H1 (cell line): ENCODE measurements around the gene GALNTL6. TPM values are rescaled to one million over a fixed set of nuclear protein-coding genes. Genes with fewer than 3 reads are reported as not detected.

Experiments used
- CTCF ChIA-PET: fragments of 300-600 bp; sonication (Branson Sonifier 250); formaldehyde crosslinking; loops from one replicate; lab custom pipeline; 2021; ENCODE audit not compliant: partially characterized antibody; lab: Charles Lee
- POLR2A ChIA-PET: fragments of 300-600 bp; sonication (Branson Sonifier 250); formaldehyde crosslinking; loops from one replicate; lab custom pipeline; 2021; ENCODE audit warnings: inconsistent platforms; ENCODE audit not compliant: partially characterized antibody; lab: Charles Lee
- DNase-seq, 2 experiments: peaks; one replicate each; pipeline versions ENCODE4 v3.0.0 to v3.0.0-alpha.2; 2010 to 2022; ENCODE audit warnings: low spot score in 2 of 2, low read depth in 1 of 2, mixed read lengths in 1 of 2
- FAIRE-seq: peaks from 2 replicates; lab custom pipeline; 2011; peaks lifted over from hg19 to GRCh38; lab: Jason Lieb, UNC
- H2AFZ ChIP-seq: 2 replicates; pipeline ENCODE4 v1.8.1; 2012; ENCODE audit warnings: low read length, inconsistent platforms
- H2AK5ac ChIP-seq: 2 replicates; pipeline ENCODE4 v1.6.1; 2013; ENCODE audit warnings: low read depth, low read length
- H2BK120ac ChIP-seq: replicated peaks from 2 replicates; pipeline ENCODE3; 2013; ENCODE audit warnings: low read depth, low read length, inconsistent platforms
- H2BK12ac ChIP-seq: 2 replicates; pipeline ENCODE4 v1.6.1; 2013; ENCODE audit warnings: low read depth, low read length
- H2BK15ac ChIP-seq: 2 replicates; pipeline ENCODE4 v1.6.1; 2013; ENCODE audit warnings: low read length
- H2BK20ac ChIP-seq: 2 replicates; pipeline ENCODE4 v1.6.1; 2013; ENCODE audit warnings: low read length
- H2BK5ac ChIP-seq: 2 replicates; pipeline ENCODE4 v1.6.1; 2013; ENCODE audit warnings: low read depth, low read length
- H3K14ac ChIP-seq: 2 replicates; pipeline ENCODE4 v1.6.1; 2013; ENCODE audit warnings: inconsistent platforms; ENCODE audit not compliant: insufficient read length
- H3K18ac ChIP-seq: 2 replicates; pipeline ENCODE4 v1.6.1; 2013; ENCODE audit warnings: low read length; ENCODE audit errors: extremely low read depth
- H3K23ac ChIP-seq: 2 replicates; pipeline ENCODE4 v1.6.1; 2013; ENCODE audit warnings: inconsistent platforms; ENCODE audit not compliant: insufficient read length
- H3K23me2 ChIP-seq: 2 replicates; pipeline ENCODE4 v1.6.1; 2013; ENCODE audit warnings: low read depth, low read length
- H3K27ac ChIP-seq: 2 replicates; pipeline ENCODE4 v1.6.1; 2011; ENCODE audit warnings: low read depth, low read length, inconsistent platforms
- H3K27me3 ChIP-seq, 4 experiments: replicated peaks in 1 of 4; 1 replicate in 1 of 4; 2 replicates in 3 of 4; pipeline versions ENCODE4 v1.6.1 to v1.8.1; 2011 to 2013; ENCODE audit warnings: low read length in 3 of 4, mild to moderate bottlenecking in 3 of 4, inconsistent platforms in 2 of 4, mixed read lengths in 2 of 4, moderate library complexity in 1 of 4; ENCODE audit not compliant: control insufficient read depth in 3 of 4, insufficient read depth in 3 of 4; ENCODE audit errors: extremely low read depth in 1 of 4
- H3K36me3 ChIP-seq, 4 experiments: 2 replicates each; pipeline versions ENCODE4 v1.6.1 to v1.8.1; 2011 to 2013; ENCODE audit warnings: mild to moderate bottlenecking in 4 of 4, low read length in 3 of 4, moderate library complexity in 2 of 4, control low read depth in 1 of 4, inconsistent platforms in 1 of 4; ENCODE audit not compliant: insufficient read depth in 4 of 4, control insufficient read depth in 2 of 4
- H3K4ac ChIP-seq: replicated peaks from 2 replicates; pipeline ENCODE3; 2013; ENCODE audit warnings: low read length, low read depth, mixed read lengths, inconsistent platforms; ENCODE audit not compliant: insufficient read length
- H3K4me1 ChIP-seq, 4 experiments: replicated peaks in 1 of 4; 1 replicate in 1 of 4; 2 replicates in 3 of 4; pipeline versions ENCODE4 v1.6.1 to v1.8.1; 2011 to 2013; ENCODE audit warnings: low read length in 3 of 4, inconsistent platforms in 2 of 4, mixed read lengths in 1 of 4; ENCODE audit not compliant: insufficient read depth in 4 of 4, control insufficient read depth in 3 of 4
- H3K4me2 ChIP-seq, 2 experiments: 2 replicates each; pipeline versions ENCODE4 v1.6.1 to v1.8.1; 2011 to 2013; ENCODE audit warnings: low read depth in 2 of 2, low read length in 2 of 2, control low read depth in 1 of 2, inconsistent platforms in 1 of 2, mild to moderate bottlenecking in 1 of 2; ENCODE audit not compliant: insufficient read depth in 1 of 2
- H3K4me3 ChIP-seq, 4 experiments: fragments of 200-600, 300-600 bp in 1 of 4; sonication (generic), shearing (Covaris generic), sonication (Bioruptor Twin) in 1 of 4; 2 replicates each; pipeline versions ENCODE4 v1.5.1 to v1.8.1; 2011 to 2016; ENCODE audit warnings: low read length in 4 of 4, low read depth in 3 of 4, control low read depth in 2 of 4, inconsistent platforms in 2 of 4, mild to moderate bottlenecking in 2 of 4, mixed read lengths in 1 of 4, moderate library complexity in 1 of 4; ENCODE audit not compliant: insufficient read depth in 2 of 4; ENCODE audit errors: extremely low read depth in 1 of 4
- H3K56ac ChIP-seq: replicated peaks from 2 replicates; pipeline ENCODE3; 2013; ENCODE audit warnings: low read depth, mild to moderate bottlenecking, mixed read lengths, low read length, inconsistent platforms; ENCODE audit not compliant: insufficient read length
- H3K79me1 ChIP-seq: 2 replicates; pipeline ENCODE4 v1.6.1; 2013; ENCODE audit warnings: low read depth, low read length, control low read depth
- H3K79me2 ChIP-seq, 2 experiments: 2 replicates each; pipeline versions ENCODE4 v1.6.1 to v1.8.1; 2012 to 2013; ENCODE audit warnings: low read length in 2 of 2, mild to moderate bottlenecking in 2 of 2, inconsistent platforms in 1 of 2; ENCODE audit not compliant: insufficient read depth in 2 of 2, control insufficient read depth in 1 of 2
- H3K9ac ChIP-seq, 4 experiments: replicated peaks in 1 of 4; 1 replicate in 1 of 4; 2 replicates in 3 of 4; pipeline versions ENCODE4 v1.6.1 to v1.8.1; 2011 to 2013; ENCODE audit warnings: low read depth in 3 of 4, low read length in 3 of 4, control low read depth in 2 of 4, mild to moderate bottlenecking in 2 of 4, moderate library complexity in 2 of 4, inconsistent platforms in 1 of 4; ENCODE audit errors: extremely low read depth in 1 of 4
- H3K9me3 ChIP-seq, 2 experiments: 2 replicates each; pipeline versions ENCODE4 v1.6.1 to v1.8.1; 2012 to 2013; ENCODE audit warnings: mild to moderate bottlenecking in 2 of 2, moderate library complexity in 2 of 2, control low read depth in 1 of 2, inconsistent platforms in 1 of 2, low read depth in 1 of 2, low read length in 1 of 2, mixed read lengths in 1 of 2; ENCODE audit not compliant: insufficient read depth in 2 of 2
- H4K20me1 ChIP-seq, 2 experiments: replicated peaks in 1 of 2; 2 replicates each; pipeline versions ENCODE3 to v1.8.1; 2011 to 2013; ENCODE audit warnings: inconsistent platforms in 2 of 2, low read length in 2 of 2, mild to moderate bottlenecking in 1 of 2; ENCODE audit not compliant: insufficient read depth in 2 of 2, control insufficient read depth in 1 of 2
- H4K5ac ChIP-seq: 2 replicates; pipeline ENCODE4 v1.6.1; 2013; ENCODE audit warnings: low read length, low read depth, mixed read lengths, inconsistent platforms; ENCODE audit not compliant: insufficient read length
- H4K8ac ChIP-seq: 2 replicates; pipeline ENCODE4 v1.8.0; 2013; ENCODE audit warnings: mild to moderate bottlenecking, moderate library complexity, low read length, inconsistent platforms; ENCODE audit not compliant: insufficient read depth; ENCODE audit errors: extremely low read depth
- H4K91ac ChIP-seq: replicated peaks from 2 replicates; pipeline ENCODE3; 2013; ENCODE audit warnings: low read length, mixed read lengths, inconsistent platforms; ENCODE audit not compliant: insufficient read length
- BACH1 ChIP-seq: IDR thresholded peaks from 2 replicates; pipeline ENCODE4 v1.6.1; 2012; ENCODE audit warnings: low read length, improper control_type of control experiment
- CHD2 ChIP-seq: IDR thresholded peaks from 2 replicates; pipeline ENCODE4 v1.6.1; 2012; ENCODE audit warnings: low read length, improper control_type of control experiment
- EZH2 ChIP-seq: fragments of 200-600 bp; sonication (generic); IDR thresholded peaks from 2 replicates; pipeline ENCODE4 v1.7.1; 2012; ENCODE audit warnings: low read depth, mild to moderate bottlenecking, moderate library complexity, low read length, inconsistent platforms; ENCODE audit not compliant: severe bottlenecking
- FOSL1 ChIP-seq: IDR thresholded peaks from 2 replicates; pipeline ENCODE4 v1.6.1; 2011; ENCODE audit warnings: mild to moderate bottlenecking, low read depth, low read length, moderate library complexity; ENCODE audit not compliant: insufficient read depth
- HDAC6 ChIP-seq: IDR thresholded peaks from one replicate; pipeline ENCODE4 v1.7.1; 2012; ENCODE audit warnings: low read depth, mild to moderate bottlenecking, inconsistent platforms, low read length, moderate library complexity
- JUND ChIP-seq: IDR thresholded peaks from 2 replicates; pipeline ENCODE4 v1.6.1; 2011; ENCODE audit warnings: mild to moderate bottlenecking, improper control_type of control experiment, low read length
- POLR2A ChIP-seq, 2 experiments: IDR thresholded peaks; 1 replicate in 1 of 2; 2 replicates in 1 of 2; pipeline ENCODE4 v1.6.1; 2011; ENCODE audit warnings: low read depth in 2 of 2, low read length in 2 of 2, mild to moderate bottlenecking in 2 of 2; ENCODE audit errors: control extremely low read depth in 1 of 2
- RBBP5 ChIP-seq: IDR thresholded peaks from 2 replicates; pipeline ENCODE4 v1.7.1; 2012; ENCODE audit warnings: low read depth, mild to moderate bottlenecking, inconsistent platforms, low read length, moderate library complexity, borderline replicate concordance
- RNF2 ChIP-seq: fragments of 200-900, 300-1000 bp; sonication (generic); IDR thresholded peaks from 2 replicates; pipeline ENCODE4 v1.7.1; 2016; ENCODE audit warnings: borderline replicate concordance, low read depth, mild to moderate bottlenecking, antibody characterized with exemption, low read length; ENCODE audit not compliant: poor library complexity, severe bottlenecking; ENCODE audit errors: missing control alignments
- SIRT6 ChIP-seq: IDR thresholded peaks from one replicate; pipeline ENCODE4 v1.7.1; 2012; ENCODE audit warnings: low read length, inconsistent platforms
- SP1 ChIP-seq: IDR thresholded peaks from 2 replicates; pipeline ENCODE4 v1.6.1; 2011; ENCODE audit warnings: low read depth, low read length
- TBP ChIP-seq: IDR thresholded peaks from 2 replicates; pipeline ENCODE4 v1.6.1; 2011; ENCODE audit warnings: low read depth, low read length, improper control_type of control experiment
- WGBS, 2 experiments: shearing (Covaris generic) in 1 of 2; methylation state at CpG; one replicate each; pipeline versions ENCODE4 v1.1.6 to v1.1.7; 2013 to 2015; ENCODE audit warnings: low lambda C conversion rate in 2 of 2, mixed read lengths in 2 of 2, inconsistent platforms in 1 of 2, low coverage in 1 of 2, missing lambda C conversion rate in 1 of 2; ENCODE audit not compliant: insufficient replicate concordance in 2 of 2, insufficient coverage in 1 of 2, insufficient read length in 1 of 2; ENCODE audit errors: extremely low coverage in 1 of 2, missing lambda C conversion rate in 1 of 2; 5-methylcytosine and 5-hydroxymethylcytosine counted together
- polyA plus RNA-seq, 7 experiments: library from polyadenylated mRNA; depleted of rRNA in 3 of 7; stranded (reverse) in 5 of 7; unstranded in 2 of 7; fragments of >200 nt in 5 of 7; fragments of 200-250 nt in 2 of 7; gene quantifications; 1 replicate in 5 of 7; 2 replicates in 1 of 7; 4 replicates in 1 of 7; pipeline versions ENCODE4 v1.2.1 to v1.2.3, GENCODE V29; 2011 to 2013; ENCODE audit warnings: missing spikeins in 2 of 7, mixed read lengths in 2 of 7
- total RNA-seq: library from RNA; stranded (reverse); fragmentation: NEBNext Ultra II Directional; extraction: Animal tissue kit (Norgen Biotek cat#: 25700); gene quantifications from 2 replicates; pipeline ENCODE4 v1.2.1, GENCODE V29; 2021
- TF ChIP-seq, protein P1 (sequence below), 3 experiments: IDR thresholded peaks; 1 replicate in 2 of 3; 2 replicates in 1 of 3; pipeline versions ENCODE4 v1.5.1 to v1.6.1; 2011; ENCODE audit warnings: low read length in 3 of 3, mild to moderate bottlenecking in 3 of 3, inconsistent platforms in 2 of 3, low read depth in 1 of 3, moderate library complexity in 1 of 3; ENCODE audit not compliant: insufficient read depth in 1 of 3; ENCODE audit errors: control extremely low read depth in 1 of 3

GALNTL6 gene
- total and polyA plus RNA-seq, 2 of the 8 experiments (the other 6 are each of a cell fraction or from before 2014, with no cell fraction given) = 0.03 to 0.32 TPM

GRCh38 chr4:172480471-172480870 lies 667.3 kb downstream of the GALNTL6 start:
- no peak for DNase-seq
- Histone ChIP-seq H2BK12ac (no peak overlapping the region), H2BK120ac (no peak overlapping the region), H2AFZ (no peak overlapping the region), H3K79me1 (no peaks in the 10 kb centered on the region), H3K4me3 (no peak overlapping the region), H3K4me1 (no peaks in the 10 kb centered on the region), H3K56ac (no peak overlapping the region), H3K23me2 (peaks cover 1% of the 10 kb centered on the region; the same call in 1 of the 2 replicates), H3K9ac (no peak overlapping the region), H3K14ac (no peak overlapping the region), H2AK5ac (no peak overlapping the region), H3K27ac (no peak overlapping the region), H2BK20ac (no peak overlapping the region), H3K27me3 (no peaks in the 10 kb centered on the region), H2BK15ac (no peak overlapping the region), H3K4ac (no peak overlapping the region), H3K23ac (no peak overlapping the region), H2BK5ac (no peak overlapping the region), H4K5ac (no peak overlapping the region), H4K8ac (no peak overlapping the region), H4K20me1 (no peaks in the 10 kb centered on the region), H3K36me3 (peaks cover 0 to 6% (median 0%) of the 10 kb centered on the region in 4 experiments; a peak in 2 of 8 replicates), H3K18ac (no peak overlapping the region), H3K4me2 (no peak overlapping the region), H3K79me2 (no peaks in the 10 kb centered on the region), H3K9me3 (peaks cover 8 to 16% of the 10 kb centered on the region in 2 experiments), H4K91ac (no peak overlapping the region)
- FAIRE-seq = no peak
- POLR2A ChIA-PET = no interaction called here
- WGBS, 2 experiments = 92% methylated on average over 2 of the region's 2 CpGs; no CpG with 5 or more reads in 1 of the 2 experiments
- CTCF ChIA-PET = interaction anchor here (0.6 to 1.1 kb wide), 2 partner anchors 13 to 311 kb away, joined by 3 to 4 read pairs; no protein-coding TSS in a partner anchor
- TF ChIP-seq SIRT6 (no peak), SP1 (no peak), RBBP5 (no peak), POLR2A (IDR thresholded peaks at IDR 0.05; ENCODE audit: control extremely low read depth in 1 of 2, low read depth in 2 of 2, low read length in 2 of 2) (no peak), BACH1 (no peak), EZH2 (no peak), JUND (no peak), HDAC6 (no peak), TBP (no peak), CHD2 (no peak), RNF2 (no peak), FOSL1 (no peak)
- TF ChIP-seq, protein P1, sequence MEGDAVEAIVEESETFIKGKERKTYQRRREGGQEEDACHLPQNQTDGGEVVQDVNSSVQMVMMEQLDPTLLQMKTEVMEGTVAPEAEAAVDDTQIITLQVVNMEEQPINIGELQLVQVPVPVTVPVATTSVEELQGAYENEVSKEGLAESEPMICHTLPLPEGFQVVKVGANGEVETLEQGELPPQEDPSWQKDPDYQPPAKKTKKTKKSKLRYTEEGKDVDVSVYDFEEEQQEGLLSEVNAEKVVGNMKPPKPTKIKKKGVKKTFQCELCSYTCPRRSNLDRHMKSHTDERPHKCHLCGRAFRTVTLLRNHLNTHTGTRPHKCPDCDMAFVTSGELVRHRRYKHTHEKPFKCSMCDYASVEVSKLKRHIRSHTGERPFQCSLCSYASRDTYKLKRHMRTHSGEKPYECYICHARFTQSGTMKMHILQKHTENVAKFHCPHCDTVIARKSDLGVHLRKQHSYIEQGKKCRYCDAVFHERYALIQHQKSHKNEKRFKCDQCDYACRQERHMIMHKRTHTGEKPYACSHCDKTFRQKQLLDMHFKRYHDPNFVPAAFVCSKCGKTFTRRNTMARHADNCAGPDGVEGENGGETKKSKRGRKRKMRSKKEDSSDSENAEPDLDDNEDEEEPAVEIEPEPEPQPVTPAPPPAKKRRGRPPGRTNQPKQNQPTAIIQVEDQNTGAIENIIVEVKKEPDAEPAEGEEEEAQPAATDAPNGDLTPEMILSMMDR (IDR thresholded peaks at IDR 0.05; ENCODE audit: control extremely low read depth in 1 of 3, insufficient read depth in 1 of 3, low read depth in 1 of 3, low read length in 3 of 3) = no peak
